PFSK-1 (cell line): ENCODE measurements around the gene PLA2G4E.

Source experiments
- FOXP2 ChIP-seq: optimal IDR thresholded peaks from 2 replicates; pipeline ENCODE3; 2011; ENCODE audit warnings: borderline replicate concordance, control low read depth, inconsistent platforms; ENCODE audit not compliant: insufficient read depth; ENCODE audit errors: extremely low read length, extremely low read depth
- POLR2AphosphoS5 ChIP-seq: IDR thresholded peaks from 2 replicates; pipeline ENCODE4 v1.6.1; 2012; ENCODE audit warnings: low read depth, mild to moderate bottlenecking, control low read depth, low read length, moderate library complexity
- REST ChIP-seq, 2 experiments: IDR thresholded peaks; 2 replicates each; pipeline versions ENCODE4 v1.6.1 to v1.8.0; 2011 to 2012; ENCODE audit warnings: low read depth in 2 of 2, low read length in 2 of 2, control low read depth in 1 of 2, inconsistent platforms in 1 of 2, mild to moderate bottlenecking in 1 of 2, moderate library complexity in 1 of 2; ENCODE audit not compliant: insufficient read depth in 1 of 2
- SIN3A ChIP-seq: IDR thresholded peaks from 2 replicates; pipeline ENCODE4 v1.6.1; 2012; ENCODE audit warnings: mild to moderate bottlenecking, low read length, moderate library complexity, borderline replicate concordance; ENCODE audit not compliant: insufficient read depth
- TAF1 ChIP-seq: IDR thresholded peaks from 2 replicates; pipeline ENCODE4 v1.6.1; 2012; ENCODE audit warnings: low read length, control low read depth, borderline replicate concordance; ENCODE audit not compliant: insufficient read depth

Gene PLA2G4E

GRCh38 chr15:41933326-41933725, 87.5 kb downstream of the PLA2G4E start:
- no peak for TF ChIP-seq FOXP2
- TF ChIP-seq SIN3A = no peak
- no peak for TF ChIP-seq POLR2AphosphoS5
- TF ChIP-seq TAF1 = no peak
- no peak for TF ChIP-seq REST (IDR thresholded peaks at IDR 0.05; ENCODE audit: insufficient read depth in 1 of 2, low read depth in 2 of 2, low read length in 2 of 2)

GRCh38 chr15:41932511-41933289, 88.1 kb downstream of the PLA2G4E start:
- no peak for TF ChIP-seq REST (IDR thresholded peaks at IDR 0.05; ENCODE audit: insufficient read depth in 1 of 2, low read depth in 2 of 2, low read length in 2 of 2)
- TF ChIP-seq POLR2AphosphoS5 = no peak
- no peak for TF ChIP-seq FOXP2

- TF ChIP-seq POLR2AphosphoS5 (no peak), FOXP2 (no peak), TAF1 (no peak), SIN3A (no peak), REST (IDR thresholded peaks at IDR 0.05; ENCODE audit: insufficient read depth in 1 of 2, low read depth in 2 of 2, low read length in 2 of 2) (no peak)
Measured at GRCh38 chr15:41932101-41932500, 88.7 kb downstream of the PLA2G4E start.
